ENCODE measurements around the gene RBM38. TPM values are rescaled to one million over a fixed set of nuclear protein-coding genes. Genes with fewer than 3 reads are reported as not detected.

Gene RBM38
- total RNA-seq, 1 experiment from 2014 or later: 52.7 TPM

- no peak for DNase-seq (ENCODE audit: low spot score)
- H3K4me3 ChIP-seq (ENCODE audit: low read depth, low read length, poor library complexity, severe bottlenecking): no peak overlapping the region
- H3K9me3 ChIP-seq (ENCODE audit: low read depth, low read length, poor library complexity, severe bottlenecking): no peaks in the 10 kb centered on the region
- CTCF ChIA-PET: interaction anchor here (0.5 to 1.3 kb wide), 2 partner anchors 113 to 116 kb away, joined by 3 to 4 read pairs; no protein-coding TSS in a partner anchor
- H3K27me3 ChIP-seq (replicated peaks; ENCODE audit: insufficient read depth, low read depth, low read length, poor library complexity): no peaks in the 10 kb centered on the region
- POLR2A ChIA-PET (ENCODE audit: low non-redundant PET): no interaction called here
- H3K4me1 ChIP-seq (ENCODE audit: insufficient read depth, low read length, poor library complexity, severe bottlenecking): no peaks in the 10 kb centered on the region
- BruUV-seq (replicated peaks): no TSS peak
- TF ChIP-seq CTCF (conservative IDR thresholded peaks at IDR 0.05; ENCODE audit: low read depth, low read length) (no peak), EZH2 (IDR thresholded peaks at IDR 0.05; ENCODE audit: borderline replicate concordance, low read depth, low read length, poor library complexity, severe bottlenecking) (no peak)
- intact Hi-C loops (cut with micrococcal nuclease; ENCODE audit: unreplicated experiment): loop anchor here (5.0 kb wide), 2 partner anchors 210 to 830 kb away; no protein-coding TSS in a partner anchor
- H3K36me3 ChIP-seq (ENCODE audit: insufficient read depth, low read length, poor library complexity, severe bottlenecking): peaks cover 7% of the 10 kb centered on the region
- H3K27ac ChIP-seq (ENCODE audit: low read depth, low read length, poor library complexity, severe bottlenecking): no peak overlapping the region
Observed at GRCh38 chr20:57382516-57382915, 8.7 kb upstream of the RBM38 start.

- no peaks in the 10 kb centered on the region for H3K9me3 ChIP-seq (ENCODE audit: low read depth, low read length, poor library complexity, severe bottlenecking)
- H3K27me3 ChIP-seq (replicated peaks; ENCODE audit: insufficient read depth, low read depth, low read length, poor library complexity): no peaks in the 10 kb centered on the region
- ChIA-PET CTCF (no interaction called here), POLR2A (ENCODE audit: low non-redundant PET) (no interaction called here)
- peaks cover under 1% of the 10 kb centered on the region for H3K36me3 ChIP-seq (ENCODE audit: insufficient read depth, low read length, poor library complexity, severe bottlenecking)
- H3K4me1 ChIP-seq (ENCODE audit: insufficient read depth, low read length, poor library complexity, severe bottlenecking): no peaks in the 10 kb centered on the region
- no peak for DNase-seq (ENCODE audit: low spot score)
- intact Hi-C loops (cut with micrococcal nuclease; ENCODE audit: unreplicated experiment): loop anchor here (5.0 kb wide), 2 partner anchors 209 to 829 kb away; no protein-coding TSS in a partner anchor
- no peak overlapping the region for H3K4me3 ChIP-seq (ENCODE audit: low read depth, low read length, poor library complexity, severe bottlenecking)
- BruUV-seq (replicated peaks): no TSS peak
- no peak overlapping the region for H3K27ac ChIP-seq (ENCODE audit: low read depth, low read length, poor library complexity, severe bottlenecking)
- TF ChIP-seq EZH2 (IDR thresholded peaks at IDR 0.05; ENCODE audit: borderline replicate concordance, low read depth, low read length, poor library complexity, severe bottlenecking) (no peak), CTCF (conservative IDR thresholded peaks at IDR 0.05; ENCODE audit: low read depth, low read length) (no peak)
Observed at GRCh38 chr20:57383447-57384347, 7.5 kb upstream of the RBM38 start.

GRCh38 chr20:57384486-57384885 lies 6.7 kb upstream of the RBM38 start:
- TF ChIP-seq CTCF (conservative IDR thresholded peaks at IDR 0.05; ENCODE audit: low read depth, low read length) (no peak), EZH2 (IDR thresholded peaks at IDR 0.05; ENCODE audit: borderline replicate concordance, low read depth, low read length, poor library complexity, severe bottlenecking) (no peak)
- Histone ChIP-seq H3K27me3 (replicated peaks; ENCODE audit: insufficient read depth, low read depth, low read length, poor library complexity) (no peaks in the 10 kb centered on the region), H3K9me3 (ENCODE audit: low read depth, low read length, poor library complexity, severe bottlenecking) (no peaks in the 10 kb centered on the region), H3K4me3 (ENCODE audit: low read depth, low read length, poor library complexity, severe bottlenecking) (no peak overlapping the region), H3K36me3 (ENCODE audit: insufficient read depth, low read length, poor library complexity, severe bottlenecking) (no peaks in the 10 kb centered on the region), H3K27ac (ENCODE audit: low read depth, low read length, poor library complexity, severe bottlenecking) (no peak overlapping the region), H3K4me1 (ENCODE audit: insufficient read depth, low read length, poor library complexity, severe bottlenecking) (peaks cover 2% of the 10 kb centered on the region)
- intact Hi-C loops (cut with micrococcal nuclease; ENCODE audit: unreplicated experiment): loop anchor here (5.0 kb wide), 2 partner anchors 208 to 828 kb away; no protein-coding TSS in a partner anchor
- ChIA-PET CTCF (no interaction called here), POLR2A (ENCODE audit: low non-redundant PET) (no interaction called here)
- no TSS peak for BruUV-seq (replicated peaks)
- DNase-seq (ENCODE audit: low spot score): no peak

Data from A673 (cell line).